SU-DHL-6 (cell line): ENCODE results near the gene DMRT3.

Experiments
- H2AFZ ChIP-seq: fragments of 200-600 bp; sonication (generic); 2 replicates; pipeline ENCODE4 v1.6.1; 2014; ENCODE audit warnings: low read depth, mild to moderate bottlenecking, moderate library complexity, mixed read lengths, antibody characterized with exemption, low read length; ENCODE audit not compliant: severe bottlenecking
- H3F3A ChIP-seq: fragments of 200-600 bp; shearing (Covaris generic); 2 replicates; pipeline ENCODE4 v1.6.0; 2016; ENCODE audit warnings: antibody characterized with exemption, mild to moderate bottlenecking; ENCODE audit not compliant: insufficient read depth
- H3K27ac ChIP-seq: fragments of 200-600 bp; sonication (generic); 2 replicates; pipeline ENCODE4 v1.5.1; 2016; ENCODE audit warnings: low read depth, mild to moderate bottlenecking, low read length, moderate library complexity, mixed read lengths
- H3K27me3 ChIP-seq: fragments of 200-600 bp; sonication (generic), shearing (Covaris generic); 2 replicates; pipeline ENCODE4 v1.6.0; 2014; ENCODE audit warnings: mild to moderate bottlenecking, low read length
- H3K36me3 ChIP-seq: fragments of 200-600 bp; sonication (generic); 2 replicates; pipeline ENCODE4 v1.6.1; 2014; ENCODE audit warnings: mild to moderate bottlenecking, low read length, mixed read lengths
- H3K4me2 ChIP-seq: fragments of 300-600, 200-600 bp; shearing (Covaris generic), sonication (generic); 2 replicates; pipeline ENCODE4 v1.6.0; 2014; ENCODE audit warnings: low read length, low read depth, mild to moderate bottlenecking; ENCODE audit not compliant: poor library complexity, severe bottlenecking
- H3K4me3 ChIP-seq: fragments of 200-600 bp; sonication (generic); 2 replicates; pipeline ENCODE4 v1.5.1; 2014; ENCODE audit warnings: antibody characterized with exemption, low read length, mild to moderate bottlenecking, mixed read lengths; ENCODE audit not compliant: insufficient read depth, poor library complexity, severe bottlenecking
- H3K79me2 ChIP-seq: fragments of 200-600 bp; sonication (generic); 2 replicates; pipeline ENCODE4 v1.6.1; 2014; ENCODE audit warnings: mild to moderate bottlenecking, low read length, moderate library complexity; ENCODE audit not compliant: insufficient read depth
- H3K9ac ChIP-seq: fragments of 200-600 bp; sonication (generic); 2 replicates; pipeline ENCODE4 v1.7.0; 2014; ENCODE audit warnings: mild to moderate bottlenecking, low read length
- H3K9me2 ChIP-seq: fragments of 200-600 bp; sonication (generic); replicated peaks from 2 replicates; pipeline ENCODE4 v1.6.1; 2014; ENCODE audit warnings: low read length; ENCODE audit not compliant: insufficient read depth
- H3K9me3 ChIP-seq: fragments of 200-600 bp; sonication (generic); 2 replicates; pipeline ENCODE4 v1.6.1; 2014; ENCODE audit warnings: low read length, mixed read lengths; ENCODE audit not compliant: insufficient read depth
- H4K20me1 ChIP-seq: fragments of 200-600 bp; sonication (generic); 2 replicates; pipeline ENCODE4 v1.6.1; 2014; ENCODE audit warnings: low read depth, mild to moderate bottlenecking, antibody characterized with exemption, low read length, moderate library complexity, mixed read lengths
- EZH2phosphoT487 ChIP-seq: fragments of 200-600 bp; sonication (generic), shearing (Covaris generic); conservative IDR thresholded peaks from 2 replicates; pipeline ENCODE4 v1.6.1; 2018; ENCODE audit warnings: mild to moderate bottlenecking, antibody characterized with exemption, low read length, moderate library complexity, mixed read lengths
- TF ChIP-seq, protein P1 (sequence below): fragments of 200-600 bp; sonication (generic); IDR thresholded peaks from one replicate; pipeline ENCODE4 v1.5.1; 2017; ENCODE audit warnings: antibody characterized with exemption, mild to moderate bottlenecking, low read length, moderate library complexity; ENCODE audit not compliant: insufficient read depth, poor library complexity, severe bottlenecking

The DMRT3 gene

DNA sequence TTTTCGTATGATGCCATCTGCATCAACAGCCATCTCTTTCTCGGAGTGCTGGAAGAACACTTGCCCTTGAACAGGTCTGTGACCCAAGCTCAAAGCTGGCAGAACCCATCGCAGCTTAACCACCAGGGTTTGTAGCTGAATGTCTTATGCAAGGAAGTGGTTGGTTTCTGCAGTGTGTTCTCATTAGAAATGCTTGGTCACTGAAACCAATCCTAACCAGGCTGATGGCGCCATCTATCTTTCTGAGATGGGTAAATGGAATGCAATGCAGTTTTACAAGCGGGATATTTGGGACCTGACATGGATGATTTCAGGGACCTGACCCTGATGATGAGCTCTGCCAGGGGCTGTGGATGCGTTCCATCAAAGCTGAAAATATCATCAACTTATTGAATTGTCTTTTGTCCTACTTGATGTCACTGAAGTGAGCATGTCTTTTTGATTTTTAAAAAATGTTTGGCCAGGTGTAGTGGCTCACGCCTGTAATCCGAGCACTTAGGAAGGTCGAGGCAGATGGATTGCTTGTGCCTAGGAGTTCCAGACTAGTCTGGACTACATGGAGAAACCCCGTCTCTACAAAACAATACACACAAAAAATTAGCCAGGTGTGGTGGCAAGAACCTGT, 28.7 kb downstream of the DMRT3 start:
- peak overlapping the region; percentile 11 for H3K4me2 ChIP-seq
- no peaks in the 10 kb centered on the region for H3K9me2 ChIP-seq
- no peaks in the 10 kb centered on the region for H3K27me3 ChIP-seq
- H3K27ac ChIP-seq, result no peak overlapping the region
- no peaks in the 10 kb centered on the region for H4K20me1 ChIP-seq
- no peak overlapping the region for H3K4me3 ChIP-seq
- no peaks in the 10 kb centered on the region for H3K79me2 ChIP-seq
- H2AFZ ChIP-seq, result peak overlapping the region; percentile 39
- no peaks in the 10 kb centered on the region for H3K9me3 ChIP-seq
- no peaks in the 10 kb centered on the region for H3K36me3 ChIP-seq
- no peak overlapping the region for H3K9ac ChIP-seq
- TF ChIP-seq, protein P1, sequence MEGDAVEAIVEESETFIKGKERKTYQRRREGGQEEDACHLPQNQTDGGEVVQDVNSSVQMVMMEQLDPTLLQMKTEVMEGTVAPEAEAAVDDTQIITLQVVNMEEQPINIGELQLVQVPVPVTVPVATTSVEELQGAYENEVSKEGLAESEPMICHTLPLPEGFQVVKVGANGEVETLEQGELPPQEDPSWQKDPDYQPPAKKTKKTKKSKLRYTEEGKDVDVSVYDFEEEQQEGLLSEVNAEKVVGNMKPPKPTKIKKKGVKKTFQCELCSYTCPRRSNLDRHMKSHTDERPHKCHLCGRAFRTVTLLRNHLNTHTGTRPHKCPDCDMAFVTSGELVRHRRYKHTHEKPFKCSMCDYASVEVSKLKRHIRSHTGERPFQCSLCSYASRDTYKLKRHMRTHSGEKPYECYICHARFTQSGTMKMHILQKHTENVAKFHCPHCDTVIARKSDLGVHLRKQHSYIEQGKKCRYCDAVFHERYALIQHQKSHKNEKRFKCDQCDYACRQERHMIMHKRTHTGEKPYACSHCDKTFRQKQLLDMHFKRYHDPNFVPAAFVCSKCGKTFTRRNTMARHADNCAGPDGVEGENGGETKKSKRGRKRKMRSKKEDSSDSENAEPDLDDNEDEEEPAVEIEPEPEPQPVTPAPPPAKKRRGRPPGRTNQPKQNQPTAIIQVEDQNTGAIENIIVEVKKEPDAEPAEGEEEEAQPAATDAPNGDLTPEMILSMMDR, result peak; percentile 67
- no peak for TF ChIP-seq EZH2phosphoT487
- no peaks in the 10 kb centered on the region for H3F3A ChIP-seq

DNA sequence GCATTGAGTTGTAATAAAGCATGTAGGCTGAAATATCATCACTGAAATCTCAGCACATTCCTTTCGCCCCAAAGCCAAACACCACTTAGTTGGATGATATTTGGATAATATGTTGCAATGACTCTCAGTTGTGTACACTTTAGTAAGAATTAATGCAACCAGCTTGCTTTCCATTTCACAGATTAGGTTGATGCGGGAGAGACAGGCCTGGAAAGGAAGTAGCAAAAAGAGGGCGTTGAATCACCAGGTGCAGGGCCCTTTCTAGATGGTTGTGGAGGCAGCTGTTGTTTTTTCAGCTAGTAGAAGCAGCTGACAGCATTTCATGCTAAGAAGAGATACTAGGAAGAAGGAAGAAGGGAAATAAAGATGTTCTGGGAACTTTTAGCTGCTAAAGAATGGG, 30.9 kb downstream of the DMRT3 start:
- H2AFZ ChIP-seq, result no peak overlapping the region
- H3K36me3 ChIP-seq, result no peaks in the 10 kb centered on the region
- H3K9me3 ChIP-seq, result no peaks in the 10 kb centered on the region
- H3F3A ChIP-seq, result no peaks in the 10 kb centered on the region
- no peaks in the 10 kb centered on the region for H3K9me2 ChIP-seq
- H3K9ac ChIP-seq, result no peak overlapping the region
- H3K27ac ChIP-seq, result no peak overlapping the region
- no peak overlapping the region for H3K4me2 ChIP-seq
- no peaks in the 10 kb centered on the region for H3K27me3 ChIP-seq
- no peak overlapping the region for H3K4me3 ChIP-seq
- no peaks in the 10 kb centered on the region for H3K79me2 ChIP-seq
- no peak for TF ChIP-seq EZH2phosphoT487
- TF ChIP-seq, protein P1, result no peak
- no peaks in the 10 kb centered on the region for H4K20me1 ChIP-seq

DNA sequence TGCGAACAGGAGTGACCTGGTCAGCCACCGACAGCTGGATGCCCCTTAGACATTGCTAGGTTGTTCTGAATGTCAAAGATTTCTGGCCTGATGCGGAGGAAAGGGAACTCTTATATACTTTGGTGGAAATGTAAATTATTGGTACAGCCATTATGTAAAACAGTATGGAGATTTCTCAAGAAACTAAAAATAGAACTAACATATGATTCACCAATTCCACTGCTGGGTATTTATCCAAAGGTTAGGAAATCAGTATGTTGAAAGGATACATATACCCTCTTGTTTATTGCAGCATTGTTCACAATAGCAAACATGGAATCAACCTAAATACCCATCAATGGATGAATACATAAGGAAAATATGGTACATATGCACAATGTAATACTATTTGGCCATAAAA, 31.8 kb downstream of the DMRT3 start:
- no peaks in the 10 kb centered on the region for H3F3A ChIP-seq
- H3K36me3 ChIP-seq, result no peaks in the 10 kb centered on the region
- no peaks in the 10 kb centered on the region for H3K9me3 ChIP-seq
- no peak for TF ChIP-seq EZH2phosphoT487
- TF ChIP-seq, protein P1, result no peak
- no peak overlapping the region for H3K4me2 ChIP-seq
- no peak overlapping the region for H3K27ac ChIP-seq
- H2AFZ ChIP-seq, result no peak overlapping the region
- no peaks in the 10 kb centered on the region for H4K20me1 ChIP-seq
- H3K4me3 ChIP-seq, result no peak overlapping the region
- H3K9ac ChIP-seq, result no peak overlapping the region
- no peaks in the 10 kb centered on the region for H3K79me2 ChIP-seq
- H3K27me3 ChIP-seq, result no peaks in the 10 kb centered on the region
- no peaks in the 10 kb centered on the region for H3K9me2 ChIP-seq
